HG02642 (cell line): ENCODE measurements around the gene EMC10.

Experiments used
- ATAC-seq: cut with Tn5 transposase; IDR thresholded peaks from one replicate; pipeline ENCODE4 v1.9.1; 2021; ENCODE audit warnings: mild to moderate bottlenecking; ENCODE audit not compliant: unreplicated experiment, poor library complexity

The EMC10 gene

DNA sequence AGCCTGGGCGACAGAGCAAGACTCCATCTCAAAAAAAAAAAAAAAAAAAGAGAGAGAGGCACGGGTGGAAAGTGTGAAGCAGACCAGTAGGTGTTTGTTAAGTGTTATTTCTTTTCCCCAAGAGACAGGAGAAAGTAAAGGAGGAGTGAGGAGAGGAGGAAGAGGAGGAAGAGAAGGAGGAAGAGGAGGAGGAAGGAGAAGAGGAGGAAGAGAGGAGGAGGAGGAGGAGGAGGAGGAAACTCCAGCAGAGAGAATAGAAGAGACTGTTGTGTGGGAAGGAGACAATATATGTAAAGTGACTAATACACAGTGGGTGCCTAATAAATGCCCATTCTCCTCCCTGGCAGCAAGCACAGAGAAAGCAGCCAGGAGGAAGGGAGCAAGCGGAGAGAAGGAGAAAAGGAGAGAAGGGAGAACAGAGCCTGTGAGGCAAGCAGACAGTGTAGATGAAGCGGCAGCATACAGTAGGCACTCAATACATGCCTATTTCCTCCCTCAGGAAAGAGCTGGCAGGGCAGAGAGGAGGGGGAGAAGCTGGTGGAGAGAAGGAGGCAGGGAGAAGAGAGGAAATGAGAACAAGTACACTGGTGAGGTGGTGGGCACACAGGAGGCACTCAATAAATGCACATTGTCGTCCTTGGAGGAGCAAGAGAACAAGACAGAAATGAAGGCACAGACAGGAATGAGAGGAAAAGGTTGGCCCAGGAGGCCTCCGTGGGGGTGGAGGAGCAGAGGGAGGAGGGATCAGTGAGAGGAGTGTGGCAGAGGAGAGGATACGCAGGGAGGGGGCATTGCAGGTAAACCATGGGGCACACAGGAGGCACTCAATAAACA lies 18.1 kb downstream of the EMC10 start:
- ATAC-seq = no peak

DNA sequence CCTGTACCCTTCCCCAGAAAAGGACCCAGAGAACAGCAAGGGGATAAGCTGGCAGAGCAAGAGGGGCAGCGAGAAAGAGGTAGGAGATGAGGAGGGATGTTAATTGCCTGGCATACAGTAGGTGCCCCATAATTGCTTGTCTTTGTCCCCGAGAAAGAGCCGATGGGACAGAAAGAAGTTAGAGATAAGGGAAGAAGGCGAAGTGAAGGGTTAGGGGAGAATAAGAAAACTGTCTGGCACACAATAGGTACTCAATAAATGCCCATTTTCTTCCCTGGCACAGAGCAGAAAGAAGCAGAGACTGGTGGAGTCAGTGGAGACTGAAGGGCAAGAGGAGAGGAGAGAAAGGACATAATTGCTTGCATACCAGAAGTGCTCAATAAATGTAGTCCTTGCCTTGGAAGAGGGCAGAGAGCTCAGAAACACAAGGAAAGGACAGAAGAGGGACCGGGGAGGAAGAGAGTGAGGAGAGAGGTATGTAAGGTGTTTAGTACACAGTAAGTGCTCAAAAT lies 18.8 kb downstream of the EMC10 start:
- ATAC-seq = no peak

DNA sequence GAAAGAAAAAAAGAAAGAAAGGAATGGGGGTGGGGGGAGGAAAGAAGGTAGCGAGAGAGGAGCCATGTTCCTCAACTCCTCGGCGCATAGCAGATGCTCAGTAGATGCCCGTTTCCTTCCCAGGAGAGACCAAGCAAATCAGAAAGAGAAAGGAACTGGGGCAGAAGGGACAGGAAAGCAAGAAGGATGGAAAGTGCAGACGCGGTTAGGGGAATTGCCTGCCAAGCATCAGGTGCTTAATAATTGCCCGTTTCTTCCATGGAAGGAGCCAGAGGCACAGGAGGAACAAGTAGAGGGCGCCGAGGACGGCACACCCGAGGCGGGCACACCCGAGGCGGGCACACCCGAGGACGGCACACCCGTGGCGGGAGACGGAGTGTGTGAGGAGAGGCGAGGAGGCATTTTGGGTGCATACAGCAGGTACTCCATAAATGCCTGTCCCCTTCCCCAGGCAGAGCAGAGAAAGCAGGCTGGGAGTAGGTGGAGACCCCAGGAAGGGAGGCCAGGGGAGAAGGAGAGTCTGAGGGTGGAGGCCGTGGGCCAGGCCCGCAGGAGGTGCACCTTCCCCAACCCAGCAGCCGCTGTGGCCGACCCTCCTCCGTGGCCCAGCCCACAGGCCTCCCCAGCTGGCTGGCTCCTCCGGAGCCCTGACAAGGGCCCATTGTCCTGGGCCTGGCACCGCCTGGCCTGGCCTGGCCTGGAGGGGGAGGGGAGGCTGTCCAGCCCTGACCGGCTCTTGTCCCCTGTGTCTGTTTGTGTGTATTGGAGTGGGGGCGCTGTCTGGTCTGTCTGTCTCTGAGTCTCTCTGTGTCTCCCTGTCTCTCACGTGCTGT lies 20.1 kb downstream of the EMC10 start:
- ATAC-seq = no peak

DNA sequence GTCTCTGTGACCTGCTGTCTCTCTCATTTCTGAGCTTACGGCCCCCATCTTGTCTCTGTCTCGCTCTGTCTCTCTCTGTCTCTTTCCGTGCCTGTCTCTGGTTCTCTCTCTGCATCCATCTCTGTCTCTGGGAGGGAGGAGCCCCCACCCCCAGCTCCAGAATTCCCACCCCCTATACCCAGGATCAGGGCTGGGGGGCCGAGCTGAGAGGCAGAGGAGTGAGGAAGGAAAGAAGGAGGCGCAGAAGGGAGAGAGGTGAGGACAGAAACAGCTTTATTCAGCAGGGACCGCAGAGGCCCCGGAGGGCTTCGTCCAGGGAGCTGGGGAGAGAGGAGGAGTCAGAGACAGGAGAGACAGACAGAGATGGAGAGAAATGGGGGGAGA lies 20.7 kb downstream of the EMC10 start:
- no peak for ATAC-seq

DNA sequence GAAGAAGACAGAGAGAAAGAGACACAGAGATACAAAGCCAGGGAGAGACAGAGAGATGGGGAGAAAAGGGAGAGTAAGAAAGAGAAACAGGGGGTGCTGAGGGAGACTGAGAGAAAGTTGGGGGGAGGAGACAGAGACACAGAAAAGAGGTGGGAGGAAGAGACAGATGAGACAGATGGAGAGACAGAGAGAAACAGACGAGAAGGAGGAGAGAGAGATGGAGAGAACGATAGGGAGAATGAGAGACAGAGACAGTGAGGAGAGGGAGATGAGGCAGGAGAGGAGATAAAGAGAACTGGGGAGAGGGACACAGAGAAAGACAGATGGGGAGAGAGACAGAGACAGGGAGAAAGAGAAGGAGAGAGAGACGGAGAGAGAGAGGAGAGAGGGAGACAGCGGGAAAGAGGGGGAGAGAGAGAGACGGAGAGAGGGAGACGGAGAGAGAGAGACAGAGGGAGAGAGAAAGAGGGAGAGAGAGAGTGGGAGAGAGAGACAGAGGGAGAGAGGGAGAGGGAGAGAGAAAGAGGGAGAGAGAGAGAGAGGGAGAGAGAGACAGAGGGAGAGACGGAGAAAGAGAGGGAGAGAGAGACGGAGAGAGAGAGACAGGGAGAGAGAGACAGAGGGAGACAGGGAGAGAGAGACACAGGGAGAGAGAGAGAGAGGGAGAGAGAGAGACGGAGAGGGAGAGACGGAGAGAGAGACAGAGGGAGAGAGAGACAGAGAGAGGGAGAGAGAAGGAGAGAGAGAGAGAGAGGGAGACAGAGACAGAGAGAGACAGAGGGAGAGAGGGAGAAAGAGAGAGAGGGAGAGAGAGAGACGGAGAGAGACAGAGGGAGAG lies 22.1 kb downstream of the EMC10 start:
- ATAC-seq = no peak

DNA sequence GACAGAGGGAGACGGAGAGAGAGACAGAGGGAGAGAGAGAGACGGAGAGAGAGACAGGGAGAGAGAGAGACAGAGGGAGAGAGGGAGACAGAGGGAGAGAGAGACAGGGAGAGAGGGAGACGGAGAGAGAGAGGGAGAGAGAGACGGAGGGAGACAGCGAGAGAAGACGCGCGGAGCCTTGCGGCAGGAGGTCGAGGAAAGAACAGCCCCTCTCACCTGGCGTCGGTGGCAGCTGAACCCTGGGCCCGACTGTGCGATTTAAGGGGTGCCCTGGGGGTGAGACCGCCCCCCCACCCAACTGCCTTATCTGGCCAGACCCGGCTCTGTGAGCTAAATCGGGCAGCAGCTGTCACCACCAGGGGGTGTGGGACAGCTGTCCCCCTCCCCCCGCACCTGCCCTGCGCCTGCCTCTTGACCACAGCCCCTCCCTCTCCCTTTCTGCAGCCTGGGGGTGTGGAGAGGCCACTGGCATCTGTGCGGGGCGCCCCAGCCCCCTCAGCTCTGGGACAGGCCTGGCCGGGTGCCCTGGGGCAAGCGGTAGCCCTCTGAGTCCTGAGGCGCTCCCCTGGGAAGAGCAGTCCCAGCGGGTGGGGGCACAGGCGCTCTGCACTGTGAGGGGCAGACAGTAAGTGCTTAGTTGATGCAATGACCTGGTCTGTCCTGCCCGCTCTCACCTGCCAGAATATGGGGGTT lies 23.9 kb downstream of the EMC10 start:
- no peak for ATAC-seq

DNA sequence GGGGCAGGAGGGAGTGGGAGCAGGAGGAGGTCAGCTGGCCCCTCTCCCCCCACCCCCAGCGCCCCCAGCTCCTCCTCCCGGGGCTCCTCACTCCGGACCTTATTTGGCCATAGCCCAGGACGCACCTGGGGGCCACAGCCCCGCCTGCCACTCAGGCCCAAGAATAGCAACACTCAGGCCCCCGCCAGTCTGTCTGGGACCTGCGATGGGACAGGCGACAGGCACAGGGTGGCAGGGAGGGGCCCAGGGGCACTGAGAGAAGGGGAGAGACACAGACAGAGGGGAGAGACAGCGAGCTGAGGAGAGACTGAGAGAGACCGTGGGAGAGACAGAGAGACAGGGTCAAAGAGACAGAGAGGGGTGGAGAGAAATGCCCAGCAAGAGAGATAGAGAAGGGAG lies 24.4 kb downstream of the EMC10 start:
- ATAC-seq = no peak

DNA sequence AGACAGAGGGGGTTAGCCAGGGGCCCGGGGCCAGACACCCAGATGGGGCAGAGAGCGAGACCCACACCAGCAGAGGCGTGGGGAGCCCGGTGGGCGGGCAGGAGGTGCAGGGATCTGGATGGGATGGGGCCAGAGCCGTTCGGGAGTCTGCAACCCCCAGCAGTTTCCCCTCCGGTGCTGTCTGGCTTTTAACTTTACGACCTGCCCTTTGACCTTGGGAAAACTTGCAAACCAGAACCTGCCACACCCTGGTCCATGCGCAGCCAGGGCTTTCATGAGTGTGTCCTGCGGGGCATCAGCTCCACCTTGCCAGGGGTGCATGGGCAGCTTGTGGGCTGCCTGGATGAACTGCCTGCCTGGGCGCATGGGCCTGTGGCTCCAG lies 24.9 kb downstream of the EMC10 start:
- ATAC-seq = no peak

DNA sequence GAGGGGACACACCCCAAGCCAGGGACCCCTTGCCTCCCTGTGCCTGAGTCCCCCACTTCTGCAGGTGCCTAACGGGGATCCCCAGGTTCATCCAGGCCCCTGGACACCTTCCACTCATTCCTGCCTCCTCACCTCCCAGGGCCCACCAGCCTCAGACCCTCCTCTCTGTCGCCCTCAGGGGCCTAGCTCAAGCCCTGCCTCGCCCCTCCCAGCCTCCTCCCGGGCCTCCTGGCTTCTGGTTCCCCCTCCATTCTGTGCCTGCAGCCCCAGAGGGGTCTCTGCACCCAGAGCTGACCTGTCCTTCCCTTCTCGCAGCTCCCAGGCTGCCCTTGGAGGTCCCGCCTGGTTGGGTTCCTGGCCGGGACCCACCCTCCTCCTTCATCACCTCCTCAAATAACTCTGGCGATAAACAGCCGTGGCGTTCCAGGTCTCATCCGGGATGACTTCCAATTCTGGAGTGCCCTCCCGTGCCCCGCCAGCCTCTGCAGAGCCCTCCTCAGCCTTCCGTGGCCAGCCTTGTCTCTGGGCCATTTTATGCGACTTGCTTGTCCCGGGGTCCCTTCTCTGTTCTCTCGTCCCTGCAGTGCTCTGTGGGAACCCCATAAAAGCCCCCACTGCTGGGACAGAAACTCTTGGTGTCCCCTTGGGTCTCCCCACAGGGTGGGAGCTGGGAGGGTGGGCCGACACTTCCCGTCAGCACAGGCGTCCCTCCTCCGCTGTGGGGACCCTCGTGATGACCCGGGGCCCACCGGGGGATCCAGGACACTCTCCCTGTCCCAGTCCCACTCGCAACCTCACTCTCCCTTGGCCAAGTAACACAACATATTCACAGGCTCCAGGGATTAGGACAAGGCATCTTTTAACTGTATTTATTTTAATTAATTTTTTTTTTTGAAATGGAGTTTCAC lies 25.5 kb downstream of the EMC10 start:
- ATAC-seq = no peak

DNA sequence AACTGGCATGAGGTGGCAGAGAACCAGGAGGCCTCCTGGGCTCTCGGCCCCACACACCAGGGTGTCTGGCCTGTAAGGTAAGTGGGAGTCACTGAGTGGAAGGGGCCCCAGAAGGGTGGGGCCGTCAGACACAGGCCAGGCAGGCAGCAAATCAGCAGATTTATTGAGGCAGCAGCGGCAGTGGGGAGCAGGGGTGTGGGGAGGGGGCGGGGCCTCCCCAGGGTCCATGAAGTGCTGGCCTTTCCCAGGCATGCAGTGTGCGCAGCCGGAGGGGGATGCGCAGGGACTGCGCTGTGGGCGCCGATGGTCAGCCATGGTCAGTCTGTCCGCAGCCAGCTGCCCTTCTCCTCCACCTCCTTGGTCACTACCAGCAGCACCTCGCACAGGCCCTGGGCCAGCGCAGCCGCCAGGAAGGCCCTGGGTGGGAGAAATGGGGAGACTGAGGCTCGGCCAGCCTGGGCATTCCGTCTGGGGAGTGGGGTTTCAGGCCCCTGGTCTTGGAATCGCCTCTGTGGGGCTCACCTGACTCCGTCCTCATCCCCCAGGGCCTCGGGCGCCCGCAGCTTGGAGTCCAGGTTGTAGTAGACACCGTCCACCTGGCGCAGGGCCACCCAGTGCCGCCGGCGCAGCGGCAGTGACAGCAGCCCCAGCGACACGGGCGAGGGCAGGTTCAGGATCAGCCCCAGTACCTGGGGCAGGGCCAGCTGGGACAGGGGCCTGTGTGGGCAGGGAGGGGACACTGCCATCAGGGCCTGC lies 29.7 kb downstream of the EMC10 start:
- no peak for ATAC-seq

DNA sequence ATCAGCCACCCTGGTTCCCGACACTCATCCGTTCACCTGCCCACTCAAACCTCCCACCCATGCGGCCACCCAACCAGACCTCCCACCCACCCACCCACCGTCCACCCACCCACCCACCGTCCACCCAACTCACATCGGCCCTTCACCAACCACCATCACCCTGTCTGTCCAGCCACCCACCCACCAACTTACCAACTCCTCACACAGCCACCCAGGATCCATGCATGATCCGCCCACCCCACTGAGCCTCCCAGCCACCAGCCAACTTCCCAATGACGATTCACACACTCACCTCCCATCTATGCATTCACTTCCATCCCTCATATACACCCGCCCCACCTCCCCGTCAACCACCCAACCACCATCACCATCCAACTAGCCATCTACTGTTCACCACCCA lies 30.4 kb downstream of the EMC10 start:
- no peak for ATAC-seq

DNA sequence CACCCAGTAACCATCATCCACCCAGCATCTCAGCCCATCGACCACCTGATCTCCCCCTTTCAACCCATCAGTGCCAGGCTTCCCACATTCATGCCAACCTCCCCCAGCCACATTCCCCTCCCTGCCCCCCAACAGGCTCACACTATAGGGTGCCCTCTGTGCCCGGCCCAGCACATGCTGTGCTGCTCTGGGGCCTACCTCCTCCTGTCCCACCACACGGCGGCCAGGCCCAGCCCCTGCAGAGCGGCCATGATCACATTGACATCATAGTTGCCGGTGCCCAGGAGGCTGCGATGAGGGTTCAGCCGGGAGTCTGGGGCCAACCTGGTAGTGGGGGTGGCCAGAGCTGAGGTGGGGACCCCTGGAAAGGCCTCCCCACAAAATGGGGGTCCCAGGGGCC lies 31.1 kb downstream of the EMC10 start:
- ATAC-seq = no peak

DNA sequence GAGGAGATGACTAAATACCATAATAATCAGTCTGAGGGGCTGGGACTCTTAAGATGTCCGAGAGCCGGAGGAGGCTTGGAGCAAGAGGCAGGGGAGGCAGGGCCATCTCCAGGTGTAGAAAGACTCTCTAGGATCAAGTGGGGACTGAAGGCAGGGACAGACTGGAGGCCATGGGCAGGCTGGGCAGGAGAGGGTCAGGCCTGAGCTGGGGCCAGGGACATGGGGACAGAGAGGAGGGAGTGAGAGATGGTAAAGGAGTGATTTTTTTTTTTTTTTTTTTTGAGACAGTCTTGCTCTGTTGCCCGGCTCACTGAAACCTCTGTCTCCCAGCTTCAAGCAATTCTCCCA lies 32.5 kb downstream of the EMC10 start:
- ATAC-seq = no peak

DNA sequence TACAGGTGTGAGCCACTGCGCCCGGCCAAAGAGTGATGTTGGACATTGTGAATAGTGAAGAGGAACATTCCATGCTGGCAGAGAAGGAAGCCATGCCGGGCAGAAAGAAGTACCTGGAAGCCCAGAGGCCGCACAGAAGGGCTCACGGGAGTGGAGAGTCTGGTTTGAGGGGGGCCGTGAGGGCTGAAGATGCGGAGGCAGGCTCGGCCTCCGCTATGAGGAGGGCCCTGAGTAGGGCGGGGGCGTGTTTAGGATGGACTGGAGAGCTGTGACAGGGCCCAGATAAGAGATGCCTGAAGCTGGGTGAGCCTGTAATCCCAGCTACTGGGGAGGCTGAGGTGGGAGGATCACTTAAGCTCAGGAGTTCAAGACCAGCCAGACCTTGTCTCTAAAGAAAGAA lies 33.1 kb downstream of the EMC10 start:
- no peak for ATAC-seq

DNA sequence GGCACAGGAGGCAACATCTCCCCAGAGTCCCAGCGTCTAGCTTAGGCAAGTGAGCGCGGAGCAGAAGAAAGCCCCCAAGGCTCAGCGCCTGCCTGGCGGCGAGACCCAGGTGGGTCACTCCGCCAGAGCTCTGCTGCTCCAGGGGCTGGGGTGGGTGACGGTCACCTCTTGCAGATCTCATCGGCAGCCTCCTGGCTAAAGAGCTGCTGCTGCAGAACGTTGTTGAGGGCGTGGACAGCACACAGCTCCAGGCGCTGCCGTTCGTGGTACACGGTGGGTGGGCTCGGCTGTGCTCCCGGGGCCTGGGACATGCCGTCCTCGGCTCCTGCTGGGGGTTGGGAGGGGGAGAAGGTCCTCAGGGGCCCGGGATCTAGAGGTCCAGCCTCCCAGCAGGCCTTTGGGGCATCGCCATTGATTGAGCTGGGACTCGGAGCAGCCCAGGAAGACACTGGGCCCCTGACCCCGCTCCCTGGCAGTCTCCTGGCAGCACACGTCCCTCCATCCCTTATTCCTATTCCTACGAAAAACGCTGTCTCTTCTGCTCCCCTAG lies 33.9 kb downstream of the EMC10 start:
- ATAC-seq = no peak

DNA sequence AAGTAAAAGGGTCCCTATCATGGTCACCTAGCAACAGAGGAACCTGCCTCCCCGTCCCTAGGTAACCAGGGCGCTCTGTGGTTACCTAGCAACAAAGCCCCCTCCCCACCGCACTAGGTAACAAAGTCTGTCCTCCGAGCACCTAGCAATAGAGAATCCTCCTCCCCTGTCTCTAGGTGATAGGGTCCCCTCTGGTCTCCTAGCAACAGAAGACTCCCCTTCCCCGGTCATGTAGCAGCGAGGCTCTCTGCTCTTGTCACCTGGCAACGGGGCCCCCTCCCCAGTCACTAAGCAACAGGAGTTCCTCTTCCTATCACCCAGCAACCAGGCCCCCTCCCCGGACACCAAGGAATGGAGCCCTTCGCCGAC lies 34.4 kb downstream of the EMC10 start:
- no peak for ATAC-seq

DNA sequence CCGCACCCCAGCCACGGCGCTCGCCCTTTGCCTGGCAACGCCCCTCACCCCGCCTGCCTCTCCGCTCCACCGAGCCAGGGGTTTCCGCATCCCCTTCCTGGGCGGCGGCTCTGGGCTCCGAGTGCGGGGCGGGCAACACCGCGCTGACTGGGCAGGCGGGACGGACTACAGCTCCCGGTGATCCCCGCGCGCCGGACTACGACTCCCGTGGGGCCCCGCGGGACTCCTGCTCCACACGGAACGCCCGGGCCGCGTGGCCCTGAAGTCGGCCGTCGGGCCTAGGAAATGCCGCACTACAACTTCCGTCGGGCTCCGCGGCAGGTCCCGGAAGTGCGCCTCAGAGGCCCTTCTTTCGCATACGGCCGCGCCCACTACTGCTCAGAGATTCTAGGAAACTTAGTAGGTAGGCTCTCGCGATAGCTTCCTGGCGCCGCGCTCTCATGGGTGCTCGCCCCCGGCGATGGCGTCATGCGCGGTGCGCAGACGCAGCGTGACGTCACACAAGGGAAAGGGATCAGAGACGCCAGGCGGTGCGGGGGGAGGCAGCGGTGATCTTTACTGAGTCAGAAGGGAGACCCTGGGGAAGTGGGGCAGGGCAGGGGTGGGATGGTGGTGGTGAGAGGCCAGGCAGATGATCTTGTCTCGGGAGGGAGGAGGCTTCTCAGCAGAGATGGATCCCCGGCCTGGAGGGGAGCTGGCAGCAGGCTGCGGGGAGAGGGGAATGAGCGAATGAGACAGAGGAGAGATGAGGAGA lies 34.9 kb downstream of the EMC10 start, which contains the start of gene JOSD2:
JOSD2 (minus strand) TSS at position 123 of the 754 bp plus-strand sequence. CDS start 760 bp downstream, outside the sequence.
- peak; percentile 89 for ATAC-seq
